GM18520 (cell line): ENCODE measurements around the gene GPC5.

Source experiments
- ATAC-seq: cut with Tn5 transposase; IDR thresholded peaks from one replicate; pipeline ENCODE4 v1.9.1; 2021; ENCODE audit not compliant: unreplicated experiment

Gene GPC5

GRCh38 chr13:92804346-92804745 lies 1405.9 kb downstream of the GPC5 start:
- no peak for ATAC-seq

DNA sequence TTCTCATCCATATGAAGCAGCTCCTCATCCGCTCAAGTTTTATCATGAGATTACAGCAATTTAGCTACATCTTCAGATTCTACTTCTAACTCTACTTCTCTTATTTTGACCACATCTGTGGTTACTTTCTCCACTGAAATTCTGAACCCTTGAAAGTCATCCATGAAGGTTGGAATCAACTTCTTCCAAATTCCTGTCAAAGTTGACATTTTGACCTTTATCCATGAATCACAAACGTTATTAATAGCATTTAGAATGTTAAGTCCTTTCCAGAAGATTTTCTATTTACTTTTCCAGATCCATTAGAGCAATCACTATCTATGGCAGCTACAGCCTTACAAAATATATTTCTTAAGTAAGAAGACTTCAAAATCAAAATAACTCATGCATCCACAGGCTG lies 1406.5 kb downstream of the GPC5 start:
- ATAC-seq, result no peak

DNA sequence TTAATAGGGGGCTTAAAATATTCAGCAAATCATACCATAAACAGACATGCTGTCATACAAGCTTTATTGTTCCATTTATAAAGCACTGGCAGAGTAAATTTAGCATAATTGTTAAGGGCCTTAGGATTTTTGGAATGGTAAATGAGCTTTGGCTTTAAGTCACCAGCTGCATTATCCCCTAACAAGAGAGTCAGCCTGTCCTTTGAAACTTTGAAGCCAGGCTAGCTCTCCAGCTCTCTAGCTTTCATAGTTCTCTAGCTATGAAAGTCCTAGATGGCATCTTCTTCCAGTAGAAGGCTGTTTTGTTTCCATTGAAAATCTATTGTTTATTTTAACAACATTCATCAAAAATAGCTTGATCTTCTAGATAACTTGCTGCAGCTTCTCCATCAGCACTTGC lies 1407.3 kb downstream of the GPC5 start:
- no peak for ATAC-seq

- ATAC-seq, result no peak
These were observed 1407.8 kb downstream of the GPC5 start for GRCh38 chr13:92806215-92806614.

- ATAC-seq, result no peak
These were observed 1408.9 kb downstream of the GPC5 start for GRCh38 chr13:92807353-92807752.

DNA sequence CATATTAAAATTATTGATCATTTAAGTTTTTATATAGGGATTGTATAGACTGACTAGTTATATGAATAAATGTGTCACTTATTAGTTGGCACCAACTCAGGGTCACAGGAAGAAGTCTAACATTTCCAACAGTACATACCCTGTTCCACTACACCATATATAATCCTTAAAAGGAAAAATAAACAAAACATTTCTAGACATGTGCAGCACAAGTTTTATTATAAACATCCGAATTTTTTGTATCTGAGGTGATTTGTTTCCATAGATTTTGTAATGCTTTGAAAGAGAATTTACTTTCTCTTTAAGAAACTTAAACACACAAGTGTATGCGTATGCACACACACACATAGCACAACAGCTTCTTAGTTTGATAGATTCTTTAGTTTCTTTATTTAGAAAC lies 1409.5 kb downstream of the GPC5 start:
- no peak for ATAC-seq

DNA sequence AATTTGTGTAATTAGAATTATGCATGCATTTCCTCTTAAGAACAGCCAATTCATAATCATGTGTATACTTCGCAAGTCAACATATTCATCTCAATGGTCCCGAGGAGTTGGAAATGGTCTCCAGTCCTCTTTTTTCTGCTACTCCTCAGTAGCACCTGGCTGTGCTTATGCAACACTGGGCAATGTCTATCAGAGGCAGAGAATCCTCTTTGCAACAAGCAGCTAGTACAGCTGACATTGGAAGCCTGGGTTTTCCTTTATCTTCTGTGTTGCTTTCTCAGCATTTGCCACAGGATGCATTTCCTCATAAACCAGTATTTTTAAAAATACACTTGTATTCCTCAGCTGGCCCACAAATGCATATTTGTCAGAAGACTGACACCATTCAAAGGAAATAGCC lies 1422.9 kb downstream of the GPC5 start:
- ATAC-seq, result no peak

GRCh38 chr13:92823059-92823458 lies 1424.6 kb downstream of the GPC5 start:
- no peak for ATAC-seq

DNA sequence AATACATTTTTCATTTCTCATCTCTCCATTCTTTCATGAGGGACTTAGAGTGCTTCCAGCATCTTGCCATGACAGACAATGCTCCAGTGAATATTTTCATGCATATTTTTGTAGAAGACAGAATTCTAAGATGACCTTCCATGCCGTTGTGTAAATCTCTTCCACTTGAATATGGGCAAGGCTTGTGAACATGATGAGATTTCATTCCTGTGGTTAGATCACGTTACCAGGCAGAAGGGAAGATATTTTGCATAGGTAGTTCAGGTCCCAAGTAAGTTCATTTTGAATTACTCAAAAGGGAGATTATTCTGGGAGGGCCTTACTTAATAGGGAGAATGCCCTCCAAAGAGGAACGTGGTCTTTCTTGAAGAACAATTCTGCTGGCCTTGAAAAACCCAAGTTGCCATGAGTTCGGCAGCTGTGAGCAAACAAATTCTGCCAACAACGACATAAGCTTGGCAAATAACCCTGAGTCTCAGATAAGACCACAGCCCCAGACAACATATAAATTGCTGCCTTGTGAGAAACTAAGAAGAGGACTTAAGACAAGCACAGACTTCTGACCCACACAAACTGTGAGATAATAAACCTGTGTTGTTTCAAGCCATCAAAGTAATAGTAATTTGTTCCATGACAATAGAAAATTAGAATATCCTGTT lies 1427.6 kb downstream of the GPC5 start:
- ATAC-seq, result no peak

GRCh38 chr13:92827503-92827902 lies 1429.1 kb downstream of the GPC5 start:
- ATAC-seq, result no peak

- no peak for ATAC-seq
These were observed 1431.5 kb downstream of the GPC5 start for GRCh38 chr13:92829930-92830329.

- no peak for ATAC-seq
These were observed 1432.4 kb downstream of the GPC5 start for GRCh38 chr13:92830821-92831220.

GRCh38 chr13:92833071-92833470 lies 1434.7 kb downstream of the GPC5 start:
- ATAC-seq, result no peak

- ATAC-seq, result no peak
These were observed 1437.8 kb downstream of the GPC5 start for GRCh38 chr13:92836171-92836570.

- ATAC-seq, result peak; percentile 61
These were observed 1440.4 kb downstream of the GPC5 start for GRCh38 chr13:92838786-92839185.

DNA sequence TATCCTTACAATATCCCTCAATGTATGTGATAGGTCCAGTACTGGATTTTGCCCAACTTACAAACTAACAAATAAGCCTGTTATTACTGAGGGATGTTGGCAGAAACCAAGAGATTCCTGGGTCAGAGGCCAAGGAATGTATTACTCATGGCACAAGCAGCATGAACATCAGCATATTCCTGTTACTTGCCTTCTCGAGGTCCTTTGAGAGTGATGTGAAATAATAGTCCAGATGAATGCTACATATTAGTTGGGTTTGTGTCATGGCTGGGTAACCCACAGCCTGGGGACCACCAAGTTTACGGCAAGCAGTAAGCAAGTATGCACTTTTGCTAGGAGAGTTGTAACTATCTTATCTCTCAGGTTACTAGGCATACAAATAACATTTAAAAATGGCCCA lies 1443.7 kb downstream of the GPC5 start:
- no peak for ATAC-seq

- peak; percentile 45 for ATAC-seq
These were observed 1445.1 kb downstream of the GPC5 start for GRCh38 chr13:92843549-92843948.

GRCh38 chr13:92849381-92849780 lies 1451.0 kb downstream of the GPC5 start:
- no peak for ATAC-seq

DNA sequence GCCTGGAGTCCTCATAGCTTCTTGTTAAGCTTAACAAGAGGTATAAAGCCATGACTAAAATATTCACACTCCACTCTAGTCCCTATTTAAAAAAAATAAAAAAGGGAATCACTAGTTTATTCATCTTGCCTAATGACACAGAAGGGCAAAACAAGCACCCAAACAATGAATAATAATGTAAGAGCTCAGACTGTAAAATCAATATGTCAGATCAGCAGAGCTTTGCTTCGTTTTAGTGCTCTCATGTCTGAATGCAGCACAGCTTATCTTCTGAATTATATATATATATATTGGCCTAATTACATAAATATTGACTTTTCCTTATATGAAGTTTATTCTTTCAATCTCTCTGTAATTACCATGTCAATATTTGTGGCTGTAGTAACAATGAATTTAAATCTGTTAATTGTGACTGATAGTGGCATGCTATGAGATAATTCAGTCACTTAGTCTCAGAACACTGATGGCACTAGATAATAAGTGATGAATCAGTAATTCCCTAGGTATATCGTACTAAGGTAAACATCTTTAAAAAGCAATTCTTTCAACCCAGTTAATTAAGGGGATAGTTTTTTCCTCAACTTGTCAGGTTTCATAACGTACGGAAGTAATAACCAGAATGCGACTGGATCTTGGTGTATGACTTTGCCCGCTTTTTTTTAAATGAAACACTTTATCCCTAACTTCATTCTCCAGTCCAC lies 1466.3 kb downstream of the GPC5 start:
- ATAC-seq, result no peak

DNA sequence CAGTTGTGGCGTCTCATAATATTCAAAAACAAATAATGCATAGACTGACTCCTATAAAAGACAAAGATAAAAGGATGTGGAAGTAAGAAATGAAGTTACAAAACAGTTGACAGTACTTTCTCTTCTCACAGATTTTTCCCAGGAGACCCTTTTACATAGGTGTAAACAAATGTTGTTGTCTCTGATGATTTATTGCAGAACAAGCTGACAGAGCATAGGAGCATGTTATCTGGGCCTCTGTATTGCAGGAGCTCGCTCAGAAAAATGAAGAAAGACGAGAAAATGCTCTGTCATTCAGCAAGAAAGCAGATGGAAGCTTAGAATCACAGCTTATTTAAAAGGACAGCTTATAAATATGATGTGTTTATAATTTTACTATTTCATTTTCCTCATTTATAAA lies 1474.6 kb downstream of the GPC5 start:
- no peak for ATAC-seq

GRCh38 chr13:92886535-92887077 lies 1488.2 kb downstream of the GPC5 start:
- ATAC-seq, result no peak

GRCh38 chr13:92894447-92894846 lies 1496.0 kb downstream of the GPC5 start:
- no peak for ATAC-seq

GRCh38 chr13:92896842-92897241 lies 1498.4 kb downstream of the GPC5 start:
- no peak for ATAC-seq
